ENCODE data around the gene IPO4.
"Not testable (repeated sequence)": the region's sequence is repeated elsewhere in the genome, so short reads cannot be mapped to it uniquely, and the experiment has no call there.

IPO4 gene

DNA sequence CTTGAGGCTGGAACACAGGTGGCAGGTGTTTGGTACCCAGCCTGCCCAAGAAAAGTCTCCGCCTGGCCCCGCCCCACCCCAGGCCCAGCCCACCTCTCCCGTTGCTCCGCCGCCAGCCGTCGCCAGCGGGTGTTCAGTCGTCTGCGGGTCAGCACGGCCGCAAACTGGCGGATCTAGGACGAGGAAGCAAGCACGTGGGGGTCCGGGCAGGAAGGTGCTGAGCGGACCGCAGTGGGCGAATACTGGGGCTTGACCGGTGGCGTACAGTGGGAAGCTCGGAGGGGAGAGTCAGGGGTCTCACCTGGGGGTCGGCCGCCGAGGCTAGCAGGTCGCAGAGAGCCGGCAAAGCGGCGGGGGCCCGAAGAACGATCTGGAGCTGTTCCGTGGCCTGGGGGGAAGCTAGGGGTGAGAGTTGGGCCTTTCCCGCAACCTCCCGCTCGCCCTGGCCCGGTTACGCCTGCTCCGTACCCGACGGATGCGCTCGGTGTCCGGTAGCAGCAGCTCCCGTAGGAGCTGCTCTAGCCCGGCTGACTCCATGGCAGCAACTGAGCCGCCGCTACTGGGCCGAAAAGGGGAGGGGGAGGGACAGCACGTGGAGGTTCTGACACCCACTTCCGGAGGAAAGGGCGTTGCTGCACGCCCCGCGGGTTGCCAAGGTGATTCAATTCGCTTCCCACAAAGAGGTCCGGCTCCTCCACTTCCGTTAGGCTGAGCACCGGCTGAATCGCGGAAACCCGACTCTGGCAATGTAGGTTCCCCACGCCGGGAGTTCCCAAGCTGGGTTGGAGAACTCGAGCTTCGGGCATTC, at the start of gene IPO4:
IPO4 (minus strand) TSS at position 566 of the 808 bp plus-strand sequence; CDS start at position 537, 29 bp downstream.
- DNase-seq = peak; percentile 92

DNA sequence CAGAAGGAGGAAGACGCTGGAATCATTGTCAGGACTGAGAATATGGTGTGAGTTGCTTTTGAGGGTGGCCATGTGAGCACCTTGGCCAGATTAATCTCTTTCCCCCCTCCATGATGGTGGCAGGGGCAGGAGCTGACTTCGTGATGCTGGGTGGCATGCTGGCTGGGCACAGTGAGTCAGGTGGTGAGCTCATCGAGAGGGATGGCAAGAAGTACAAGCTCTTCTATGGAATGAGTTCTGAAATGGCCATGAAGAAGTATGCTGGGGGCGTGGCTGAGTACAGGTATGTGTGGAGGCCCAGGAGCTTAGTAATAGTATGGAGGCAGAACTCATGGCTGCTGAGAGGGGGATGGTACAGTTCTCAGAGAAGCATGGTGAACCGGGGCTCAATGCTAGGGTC, 49.5 kb upstream of the IPO4 start:
- no peak for DNase-seq

- DNase-seq = no peak
Measured at GRCh38 chr14:24237463-24237955, 48.9 kb upstream of the IPO4 start.

- no peak for DNase-seq
Measured at GRCh38 chr14:24236689-24237462, 48.3 kb upstream of the IPO4 start.

- no peak for DNase-seq
Measured at GRCh38 chr14:24235804-24236688, 47.4 kb upstream of the IPO4 start.

- DNase-seq = no peak
Measured at GRCh38 chr14:24234095-24235005, 45.7 kb upstream of the IPO4 start.

GRCh38 chr14:24233538-24233866, 44.9 kb upstream of the IPO4 start:
- no peak for DNase-seq

DNA sequence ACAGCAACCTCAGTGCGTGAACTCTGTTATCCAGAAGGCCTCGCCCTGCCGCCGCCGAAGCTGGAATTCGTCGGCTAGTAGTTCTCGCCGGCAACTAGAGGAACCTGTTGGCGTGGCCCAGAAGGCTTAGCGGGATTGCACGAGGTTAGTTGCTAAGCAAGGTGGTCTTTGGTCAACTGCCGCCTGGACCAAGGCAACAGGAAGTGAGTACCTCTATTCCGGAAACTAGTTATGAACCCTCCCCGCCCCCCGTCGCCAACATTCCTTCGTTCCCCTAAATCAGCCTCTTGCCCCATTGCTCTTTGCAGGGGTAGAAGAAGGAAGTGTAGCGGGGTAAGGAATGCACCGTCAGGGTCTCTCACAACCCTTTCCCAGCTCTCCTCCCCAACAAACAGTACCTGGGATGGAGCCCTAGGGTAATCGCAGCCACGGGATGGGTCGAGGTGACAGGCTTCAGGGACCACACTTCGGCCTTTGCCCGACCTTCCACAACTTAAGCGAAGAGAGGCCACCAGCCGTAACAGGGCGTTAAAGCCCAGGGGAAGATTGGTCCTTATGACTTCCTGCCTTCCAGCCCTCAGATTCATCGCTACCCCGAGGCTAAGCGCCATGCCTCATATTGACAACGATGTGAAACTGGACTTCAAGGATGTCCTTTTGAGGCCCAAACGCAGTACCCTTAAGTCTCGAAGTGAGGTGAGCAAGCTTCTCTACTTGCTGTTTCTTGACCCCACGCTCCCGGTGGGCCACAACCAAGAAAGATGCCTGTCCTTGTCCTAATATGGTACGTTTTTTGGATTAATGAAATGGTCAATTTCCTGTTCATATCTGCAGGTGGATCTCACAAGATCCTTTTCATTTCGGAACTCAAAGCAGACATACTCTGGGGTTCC, 44.3 kb upstream of the IPO4 start, which contains the start of gene GMPR2:
GMPR2 (plus strand) TSS at position 285 of the 893 bp plus-strand sequence; CDS start at position 610, 325 bp downstream.
- DNase-seq = no peak

GRCh38 chr14:24232121-24232644, 43.6 kb upstream of the IPO4 start, which contains the start of gene NEDD8:
NEDD8 (minus strand) TSS chr14:24232367; CDS start chr14:24232267, 100 bp downstream.
- DNase-seq = peak; percentile 92

DNA sequence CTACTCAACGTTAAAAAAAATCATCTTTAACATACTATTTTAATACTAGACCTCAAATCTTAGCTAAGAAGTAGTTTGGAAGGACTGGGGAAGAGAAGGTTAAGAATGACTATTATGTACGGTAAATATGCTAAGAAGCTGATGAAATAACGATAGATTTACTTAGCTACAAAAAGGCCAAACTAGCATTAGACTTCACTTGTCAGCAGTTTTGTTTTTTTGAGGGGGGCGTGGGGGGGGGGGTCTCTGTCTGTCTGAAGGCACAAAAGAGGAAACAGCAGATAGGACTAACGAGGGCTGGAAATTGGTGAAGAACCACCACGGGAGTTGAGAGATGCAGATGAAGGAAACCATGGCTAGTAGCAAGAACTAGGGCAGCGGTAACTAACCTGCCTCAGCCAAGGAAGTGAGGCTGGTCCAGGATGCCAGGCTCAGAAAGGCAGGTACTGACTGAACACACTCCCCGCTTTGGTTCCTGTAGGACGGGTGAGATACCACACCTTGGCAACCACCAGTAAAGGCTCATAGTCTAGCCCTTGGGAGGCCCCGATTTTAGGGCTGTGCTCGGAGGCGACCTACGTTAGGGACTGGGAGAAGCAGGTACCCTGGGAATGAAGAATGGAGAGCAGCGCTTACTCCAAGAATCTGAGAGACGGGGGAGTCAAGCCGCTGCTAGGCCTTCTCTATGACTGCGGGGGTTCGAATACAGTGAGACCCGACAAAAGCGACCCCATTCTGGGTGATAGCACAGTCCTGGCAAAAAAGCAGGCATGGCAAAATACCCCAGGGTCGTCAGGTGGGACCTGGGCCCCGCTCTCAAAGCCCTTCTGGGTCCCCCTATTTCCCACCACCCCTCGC, 42.9 kb upstream of the IPO4 start:
- DNase-seq = no peak

DNA sequence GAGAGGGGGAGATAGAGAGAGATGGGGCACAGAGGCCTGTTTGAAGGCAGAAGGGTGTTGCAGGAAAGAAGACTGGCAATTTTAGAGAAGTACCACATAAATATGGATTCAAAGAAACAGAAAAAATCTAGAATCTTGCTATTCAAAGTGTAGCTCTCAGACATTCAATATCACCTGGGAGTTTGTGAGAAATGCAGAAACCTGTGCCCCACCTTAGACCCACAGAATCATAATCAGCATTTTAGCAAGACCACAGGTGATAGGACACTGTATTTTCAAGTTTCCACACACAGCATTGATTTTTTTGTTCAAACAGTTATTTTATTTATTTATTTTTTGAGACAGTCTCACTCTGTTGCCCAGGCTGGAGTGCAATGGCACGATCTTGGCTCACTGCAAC, 40.3 kb upstream of the IPO4 start:
- no peak for DNase-seq

DNA sequence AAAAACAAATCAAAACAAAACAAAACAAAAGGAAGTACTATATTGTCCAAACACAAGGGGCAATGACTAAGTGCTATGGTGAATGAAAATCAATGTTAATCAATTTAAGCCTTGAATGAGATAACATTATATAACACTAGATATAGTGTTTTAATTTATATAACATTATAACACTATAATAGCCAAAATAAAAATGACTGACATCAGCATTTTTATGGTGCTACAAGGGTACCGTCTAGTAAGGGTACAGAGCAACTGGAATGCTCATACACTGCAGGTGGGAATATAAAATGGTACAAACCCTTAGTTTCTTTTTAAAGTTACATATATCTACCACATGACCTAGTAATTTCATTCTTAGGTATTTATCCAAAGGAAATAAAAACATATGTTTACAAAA, 37.9 kb upstream of the IPO4 start:
- DNase-seq = no peak

- no peak for DNase-seq
Measured at GRCh38 chr14:24224618-24225071, 36.0 kb upstream of the IPO4 start.

DNA sequence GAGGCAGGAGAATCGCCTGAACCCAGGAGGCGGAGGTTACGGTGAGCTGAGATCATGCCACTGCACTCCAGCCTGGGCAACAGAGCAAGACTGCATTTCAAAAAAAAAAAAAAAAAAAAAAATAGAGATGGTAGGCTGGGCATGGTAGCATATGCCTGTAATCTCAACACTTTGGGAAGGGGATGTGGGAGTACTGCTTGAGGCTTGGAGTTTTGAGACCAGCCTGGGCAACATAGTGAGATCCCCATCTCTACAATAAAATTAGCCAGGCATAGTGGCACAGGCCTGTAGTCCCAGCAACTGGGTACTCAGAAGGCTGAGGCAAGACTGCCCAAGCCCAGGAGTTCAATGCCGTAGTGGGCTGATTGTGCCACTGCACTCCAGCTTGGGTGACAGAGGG, 34.4 kb upstream of the IPO4 start:
- DNase-seq = not testable (repeated sequence)

DNA sequence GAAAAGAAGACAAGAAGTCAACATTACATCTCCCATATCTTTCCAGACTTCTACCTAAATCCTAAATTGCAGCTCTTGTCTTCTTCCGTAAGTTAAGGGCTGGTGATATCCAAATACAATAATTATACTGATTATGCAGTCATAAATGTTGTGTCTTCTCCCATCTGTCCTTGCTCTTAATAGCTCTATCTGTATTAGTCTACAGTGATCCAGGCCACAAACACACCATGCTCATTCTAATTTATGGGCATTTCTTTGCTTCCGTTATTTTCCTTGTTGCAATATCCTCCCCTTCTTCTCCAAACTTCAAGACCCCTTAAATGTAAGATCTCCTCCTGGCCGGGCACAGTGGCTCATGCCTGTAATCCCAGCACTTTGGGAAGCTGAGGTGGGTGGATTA, 30.9 kb upstream of the IPO4 start:
- DNase-seq = no peak

DNA sequence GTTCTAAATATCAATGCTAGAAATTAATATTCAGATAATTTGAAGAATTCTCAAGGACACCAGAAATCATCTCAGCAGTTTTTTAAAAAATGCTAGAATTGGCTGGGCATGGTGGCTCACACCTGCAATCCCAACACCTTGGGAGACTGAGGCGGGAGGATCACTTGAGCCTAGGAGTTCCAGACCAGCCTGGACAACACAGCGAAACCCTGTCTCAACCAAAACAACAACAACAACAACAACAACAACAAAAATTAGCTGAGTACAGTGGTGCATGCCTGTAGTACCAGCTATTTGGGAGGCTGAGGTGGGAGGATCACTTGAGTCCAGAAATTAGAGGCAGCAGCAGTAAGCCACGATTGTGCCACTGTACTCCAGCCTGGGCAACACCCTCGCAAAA, 30.5 kb upstream of the IPO4 start:
- DNase-seq = no peak

DNA sequence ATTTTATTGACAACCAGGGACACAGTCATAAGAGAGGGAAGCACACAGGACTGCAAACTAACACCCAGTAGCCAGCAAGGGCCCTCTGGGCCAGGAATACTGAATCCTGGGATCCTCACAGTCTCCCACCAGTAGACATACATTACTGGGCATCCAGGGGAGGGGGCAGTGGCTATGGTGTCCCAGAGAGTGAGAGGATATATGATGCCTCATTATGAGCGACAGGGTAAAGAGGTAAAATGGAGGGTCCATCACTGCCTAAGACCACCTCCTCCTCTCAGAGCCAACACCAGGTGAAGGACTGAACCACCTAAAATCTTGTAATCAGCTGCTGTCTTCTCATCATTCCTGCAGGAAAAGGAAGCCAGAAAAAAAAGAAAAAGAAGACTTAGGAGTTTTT, 28.3 kb upstream of the IPO4 start:
- DNase-seq = not testable (repeated sequence)

GRCh38 chr14:24216345-24216699, 27.7 kb upstream of the IPO4 start:
- DNase-seq = no peak
